ENCODE measurements around the gene SPPL2C.

Gene SPPL2C

DNA sequence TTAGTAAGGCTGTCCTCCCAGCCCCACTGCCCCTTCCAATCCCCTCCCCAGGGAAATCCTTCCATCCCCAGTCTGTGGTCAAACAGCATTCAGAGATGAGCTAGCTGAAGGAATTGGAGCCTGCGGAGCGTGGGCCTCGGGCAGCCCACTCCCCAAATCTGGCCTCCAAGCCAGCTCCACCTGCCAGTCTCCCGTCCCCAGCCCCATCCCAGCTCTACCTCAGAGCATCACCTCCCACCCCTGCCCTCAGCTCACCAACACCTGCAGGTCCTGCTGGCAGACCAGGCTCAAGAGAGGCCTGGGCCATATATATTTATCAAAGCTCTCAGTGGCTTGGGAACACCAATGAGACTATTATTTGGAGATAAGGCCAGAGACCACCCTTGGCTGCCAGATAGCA, 5.2 kb upstream of the SPPL2C start:
- H3K36me3 ChIP-seq: no peaks in the 10 kb centered on the region
- no peak overlapping the region for H3K9ac ChIP-seq
- no peaks in the 10 kb centered on the region for H3K4me1 ChIP-seq
- no peak overlapping the region for H3K4me3 ChIP-seq
- H3K9me3 ChIP-seq: no peaks in the 10 kb centered on the region
- H3K27me3 ChIP-seq: no peaks in the 10 kb centered on the region
- no peak overlapping the region for H3K27ac ChIP-seq
- TF ChIP-seq Cebpa-rat (IDR thresholded peaks at IDR 0.05): no peak
- H3K4me2 ChIP-seq: no peak overlapping the region
- H4K20me1 ChIP-seq: no peaks in the 10 kb centered on the region

DNA sequence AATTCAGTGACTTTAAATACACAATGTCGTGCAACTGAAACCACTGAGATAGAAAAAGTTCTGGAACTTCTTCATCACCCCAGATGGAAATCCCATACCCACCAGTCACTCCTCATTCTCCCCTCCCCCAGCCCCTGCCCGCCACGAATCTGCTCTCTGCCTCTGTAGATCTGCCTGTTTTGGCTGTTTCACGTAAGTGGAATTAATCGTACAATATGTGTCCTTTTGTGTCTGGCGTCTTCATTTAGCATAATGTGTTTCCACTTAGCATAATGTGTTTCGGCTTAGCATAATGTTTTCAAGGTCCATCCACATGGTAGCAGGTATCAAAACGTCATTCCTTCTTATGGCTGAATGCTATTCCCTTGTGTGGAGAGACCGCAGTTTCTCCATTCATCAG, 3.5 kb upstream of the SPPL2C start:
- H3K4me3 ChIP-seq: no peak overlapping the region
- no peaks in the 10 kb centered on the region for H4K20me1 ChIP-seq
- no peak overlapping the region for H3K4me2 ChIP-seq
- no peaks in the 10 kb centered on the region for H3K4me1 ChIP-seq
- H3K9me3 ChIP-seq: no peaks in the 10 kb centered on the region
- no peak overlapping the region for H3K27ac ChIP-seq
- H3K36me3 ChIP-seq: no peaks in the 10 kb centered on the region
- no peak overlapping the region for H3K9ac ChIP-seq
- H3K27me3 ChIP-seq: no peaks in the 10 kb centered on the region
- TF ChIP-seq Cebpa-rat (IDR thresholded peaks at IDR 0.05): no peak

DNA sequence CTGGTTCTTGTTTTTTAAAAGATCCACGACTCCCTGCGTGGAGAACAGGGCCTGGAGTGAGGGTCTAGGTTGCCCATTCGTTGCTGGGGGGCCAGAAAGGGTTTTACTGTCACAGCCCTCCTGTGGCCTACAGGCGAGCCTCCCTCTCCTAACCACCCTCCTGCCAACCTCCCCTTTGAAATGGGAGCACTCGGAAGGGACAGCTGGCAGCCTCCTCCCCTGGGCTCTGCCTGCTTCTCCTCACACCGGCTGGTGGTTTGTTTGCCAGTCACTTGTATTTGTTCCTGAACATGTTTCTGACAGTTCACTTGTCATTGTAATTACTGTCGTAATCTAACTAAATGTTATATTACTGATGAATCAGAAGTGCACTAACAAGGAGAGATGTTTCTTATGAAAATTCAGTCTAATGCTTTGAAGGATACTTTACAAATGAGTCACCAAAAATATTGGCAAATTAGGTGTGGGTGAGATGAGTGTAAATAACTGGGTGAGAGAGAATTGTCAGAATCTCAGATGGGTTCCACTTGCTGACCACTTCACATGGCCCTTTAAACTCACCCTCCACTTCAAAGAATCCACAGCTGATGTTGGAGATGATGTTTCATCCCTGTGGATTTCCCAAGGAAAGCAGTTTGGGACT, 2.7 kb upstream of the SPPL2C start:
- no peak for TF ChIP-seq Cebpa-rat (IDR thresholded peaks at IDR 0.05)
- H3K4me3 ChIP-seq: no peak overlapping the region
- H4K20me1 ChIP-seq: no peaks in the 10 kb centered on the region
- H3K9me3 ChIP-seq: no peaks in the 10 kb centered on the region
- H3K27me3 ChIP-seq: no peaks in the 10 kb centered on the region
- no peaks in the 10 kb centered on the region for H3K36me3 ChIP-seq
- no peak overlapping the region for H3K9ac ChIP-seq
- no peaks in the 10 kb centered on the region for H3K4me1 ChIP-seq
- H3K4me2 ChIP-seq: 0 out of 2 replicates have a peak overlapping the region, but pooled peaks have one; percentile 7
- H3K27ac ChIP-seq: no peak overlapping the region

DNA sequence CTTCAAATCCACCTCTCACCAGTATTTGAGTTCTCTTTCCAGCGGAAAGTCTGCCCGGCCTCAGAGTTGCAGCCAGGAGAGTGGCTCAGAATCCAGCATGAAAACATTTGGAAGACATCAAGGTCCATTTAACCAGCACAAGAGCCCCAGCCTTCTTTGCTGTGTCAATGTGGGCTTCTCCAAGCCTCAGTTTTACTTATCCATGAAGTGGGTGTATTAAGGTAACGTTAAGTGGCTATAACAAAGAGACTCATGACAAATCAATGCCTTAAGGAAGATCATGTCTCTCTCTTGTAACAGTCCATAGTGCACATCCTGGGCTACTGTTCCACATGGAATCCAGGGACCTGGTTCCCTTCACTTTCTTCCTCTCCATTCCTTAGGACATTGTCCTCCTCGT, 959 bp upstream of the SPPL2C start:
- H3K4me2 ChIP-seq: no peak overlapping the region
- no peak overlapping the region for H3K9ac ChIP-seq
- H3K4me1 ChIP-seq: no peaks in the 10 kb centered on the region
- H4K20me1 ChIP-seq: no peaks in the 10 kb centered on the region
- no peak overlapping the region for H3K4me3 ChIP-seq
- no peaks in the 10 kb centered on the region for H3K36me3 ChIP-seq
- no peak for TF ChIP-seq Cebpa-rat (IDR thresholded peaks at IDR 0.05)
- no peak overlapping the region for H3K27ac ChIP-seq
- no peaks in the 10 kb centered on the region for H3K27me3 ChIP-seq
- no peaks in the 10 kb centered on the region for H3K9me3 ChIP-seq

DNA sequence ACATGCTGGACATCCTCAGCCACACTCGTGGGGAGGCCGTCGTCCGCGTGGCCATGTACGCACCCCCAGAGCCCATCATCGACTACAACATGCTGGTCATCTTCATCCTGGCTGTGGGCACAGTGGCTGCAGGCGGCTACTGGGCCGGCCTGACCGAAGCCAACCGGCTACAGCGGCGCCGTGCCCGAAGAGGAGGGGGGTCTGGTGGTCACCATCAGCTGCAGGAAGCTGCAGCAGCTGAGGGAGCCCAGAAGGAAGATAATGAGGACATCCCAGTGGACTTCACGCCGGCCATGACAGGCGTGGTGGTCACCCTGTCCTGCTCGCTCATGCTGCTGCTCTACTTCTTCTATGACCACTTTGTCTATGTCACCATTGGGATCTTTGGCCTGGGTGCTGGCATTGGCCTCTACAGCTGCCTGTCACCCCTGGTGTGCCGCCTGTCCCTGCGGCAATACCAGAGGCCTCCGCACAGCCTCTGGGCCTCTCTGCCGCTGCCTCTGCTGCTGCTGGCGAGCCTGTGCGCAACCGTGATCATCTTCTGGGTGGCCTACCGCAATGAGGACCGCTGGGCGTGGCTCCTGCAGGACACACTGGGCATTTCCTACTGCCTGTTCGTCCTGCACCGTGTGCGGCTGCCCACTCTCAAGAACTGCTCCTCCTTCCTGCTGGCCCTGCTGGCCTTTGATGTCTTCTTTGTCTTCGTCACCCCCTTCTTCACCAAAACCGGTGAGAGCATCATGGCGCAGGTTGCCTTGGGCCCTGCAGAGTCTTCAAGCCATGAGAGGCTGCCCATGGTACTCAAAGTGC, 900 bp downstream of the SPPL2C start:
- no peaks in the 10 kb centered on the region for H3K4me1 ChIP-seq
- no peaks in the 10 kb centered on the region for H4K20me1 ChIP-seq
- no peak overlapping the region for H3K27ac ChIP-seq
- H3K9me3 ChIP-seq: no peaks in the 10 kb centered on the region
- H3K9ac ChIP-seq: no peak overlapping the region
- H3K36me3 ChIP-seq: no peaks in the 10 kb centered on the region
- no peak for TF ChIP-seq Cebpa-rat (IDR thresholded peaks at IDR 0.05)
- no peaks in the 10 kb centered on the region for H3K27me3 ChIP-seq
- no peak overlapping the region for H3K4me2 ChIP-seq
- H3K4me3 ChIP-seq: no peak overlapping the region

DNA sequence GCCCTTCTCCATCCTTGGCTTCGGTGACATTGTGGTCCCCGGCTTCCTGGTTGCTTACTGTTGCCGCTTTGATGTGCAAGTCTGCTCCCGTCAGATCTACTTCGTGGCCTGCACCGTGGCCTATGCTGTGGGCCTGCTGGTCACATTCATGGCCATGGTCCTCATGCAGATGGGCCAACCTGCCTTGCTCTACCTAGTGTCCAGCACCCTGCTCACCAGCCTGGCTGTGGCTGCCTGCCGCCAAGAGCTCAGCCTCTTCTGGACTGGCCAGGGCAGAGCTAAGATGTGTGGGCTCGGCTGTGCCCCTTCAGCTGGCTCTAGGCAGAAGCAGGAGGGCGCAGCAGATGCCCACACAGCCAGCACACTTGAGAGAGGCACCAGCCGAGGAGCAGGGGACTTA, 1.5 kb downstream of the SPPL2C start:
- H3K9ac ChIP-seq: no peak overlapping the region
- no peaks in the 10 kb centered on the region for H4K20me1 ChIP-seq
- H3K36me3 ChIP-seq: no peaks in the 10 kb centered on the region
- H3K4me1 ChIP-seq: peaks cover under 1% of the 10 kb centered on the region; the same call in 1 of the 2 replicates
- H3K4me2 ChIP-seq: no peak overlapping the region
- no peak overlapping the region for H3K4me3 ChIP-seq
- H3K27ac ChIP-seq: no peak overlapping the region
- no peaks in the 10 kb centered on the region for H3K9me3 ChIP-seq
- TF ChIP-seq Cebpa-rat (IDR thresholded peaks at IDR 0.05): no peak
- no peaks in the 10 kb centered on the region for H3K27me3 ChIP-seq

DNA sequence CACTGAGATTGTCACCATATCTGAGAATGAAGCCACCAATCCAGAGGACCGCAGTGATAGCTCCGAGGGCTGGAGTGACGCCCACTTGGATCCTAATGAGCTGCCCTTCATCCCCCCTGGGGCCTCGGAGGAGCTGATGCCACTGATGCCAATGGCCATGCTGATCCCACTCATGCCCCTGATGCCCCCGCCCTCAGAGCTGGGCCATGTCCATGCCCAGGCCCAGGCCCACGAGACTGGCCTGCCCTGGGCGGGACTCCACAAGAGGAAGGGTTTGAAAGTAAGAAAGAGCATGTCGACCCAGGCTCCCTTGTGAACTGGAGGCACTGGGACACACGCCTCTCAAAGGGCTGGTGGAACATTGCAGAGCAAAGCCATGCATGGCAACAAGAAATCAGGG, 2.0 kb downstream of the SPPL2C start:
- Histone ChIP-seq H3K9me3 (no peaks in the 10 kb centered on the region), H3K4me2 (no peak overlapping the region), H3K27ac (no peak overlapping the region), H3K27me3 (peaks cover 4% of the 10 kb centered on the region; the same call in 1 of the 2 replicates), H3K36me3 (no peaks in the 10 kb centered on the region), H3K9ac (no peak overlapping the region), H3K4me1 (peaks cover 5% of the 10 kb centered on the region), H3K4me3 (no peak overlapping the region), H4K20me1 (no peaks in the 10 kb centered on the region)
- no peak for TF ChIP-seq Cebpa-rat (IDR thresholded peaks at IDR 0.05)

DNA sequence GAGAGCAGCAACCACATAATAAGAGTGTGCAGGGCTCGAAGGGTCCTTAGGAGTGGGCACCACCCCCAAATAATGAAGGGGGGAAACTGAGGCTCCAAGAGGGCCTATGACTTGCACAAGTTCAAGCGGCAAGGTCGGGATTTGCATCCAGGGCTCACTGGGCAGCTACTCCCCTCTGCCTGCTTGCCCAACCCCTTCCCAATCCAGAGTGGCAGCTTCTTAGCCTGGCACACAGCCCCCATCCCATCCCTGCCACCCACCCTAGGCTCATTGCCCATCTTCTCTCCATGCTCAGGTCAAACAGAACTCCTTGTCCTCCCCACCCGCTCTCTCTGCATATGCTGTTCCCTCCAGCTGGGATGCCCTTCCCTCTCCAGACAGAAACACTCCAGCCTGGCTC, 2.4 kb downstream of the SPPL2C start:
- Histone ChIP-seq H4K20me1 (no peaks in the 10 kb centered on the region), H3K4me2 (no peak overlapping the region), H3K4me1 (peaks cover 8% of the 10 kb centered on the region), H3K36me3 (no peaks in the 10 kb centered on the region), H3K4me3 (no peak overlapping the region), H3K27ac (no peak overlapping the region), H3K9ac (no peak overlapping the region), H3K27me3 (peaks cover 8% of the 10 kb centered on the region; the same call in 1 of the 2 replicates), H3K9me3 (no peaks in the 10 kb centered on the region)
- TF ChIP-seq Cebpa-rat (IDR thresholded peaks at IDR 0.05): no peak

DNA sequence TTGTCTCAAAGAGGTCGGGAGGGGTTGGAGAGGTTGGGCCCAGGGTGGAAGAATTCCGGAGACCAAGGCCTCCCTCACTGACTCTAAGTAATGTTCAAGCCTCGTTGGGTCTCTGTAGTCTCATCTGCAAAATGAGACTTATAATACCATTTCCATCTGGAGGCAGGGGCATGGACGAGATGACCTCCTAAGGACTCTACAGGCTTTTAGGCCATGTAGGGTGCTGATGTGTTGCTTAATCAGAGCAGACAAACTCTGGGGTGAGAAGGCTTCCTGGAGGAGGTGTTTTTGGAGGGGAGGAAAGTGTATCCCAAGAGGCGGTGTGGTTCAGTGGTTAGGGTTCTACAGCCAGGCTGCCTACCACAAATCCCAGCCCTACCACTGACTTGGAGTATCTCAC, 3.1 kb downstream of the SPPL2C start:
- no peak overlapping the region for H3K4me2 ChIP-seq
- TF ChIP-seq Cebpa-rat (IDR thresholded peaks at IDR 0.05): no peak
- no peaks in the 10 kb centered on the region for H4K20me1 ChIP-seq
- no peak overlapping the region for H3K9ac ChIP-seq
- H3K27ac ChIP-seq: no peak overlapping the region
- H3K9me3 ChIP-seq: no peaks in the 10 kb centered on the region
- no peak overlapping the region for H3K4me3 ChIP-seq
- H3K4me1 ChIP-seq: peaks cover 8% of the 10 kb centered on the region
- peaks cover 11% of the 10 kb centered on the region; the same call in 1 of the 2 replicates for H3K27me3 ChIP-seq
- H3K36me3 ChIP-seq: no peaks in the 10 kb centered on the region

DNA sequence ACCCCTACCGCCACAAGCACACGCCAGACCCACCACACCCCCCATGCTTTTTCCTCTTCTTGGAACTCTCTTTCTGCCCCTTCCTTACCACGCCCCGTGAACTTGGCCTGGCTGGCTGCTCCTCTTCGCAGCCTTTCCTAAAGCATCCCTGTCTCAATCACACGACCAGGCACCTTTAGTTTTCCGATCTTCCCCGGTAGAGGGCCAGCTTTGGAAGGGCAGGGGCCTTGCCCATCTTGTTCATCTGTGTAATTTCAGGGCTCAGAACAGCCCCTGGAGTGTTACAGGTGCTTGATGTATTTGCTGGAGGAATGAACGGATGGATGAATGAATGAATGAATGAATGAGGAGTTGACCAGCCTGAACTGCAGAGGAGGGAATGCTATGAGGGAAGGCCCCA, 3.7 kb downstream of the SPPL2C start:
- Histone ChIP-seq H3K36me3 (no peaks in the 10 kb centered on the region), H3K4me1 (peaks cover 8% of the 10 kb centered on the region), H3K9me3 (no peaks in the 10 kb centered on the region), H3K4me3 (no peak overlapping the region), H4K20me1 (no peaks in the 10 kb centered on the region), H3K27me3 (peaks cover 11% of the 10 kb centered on the region; the same call in 1 of the 2 replicates), H3K9ac (no peak overlapping the region), H3K27ac (no peak overlapping the region), H3K4me2 (no peak overlapping the region)
- no peak for TF ChIP-seq Cebpa-rat (IDR thresholded peaks at IDR 0.05)
